Measurements from ENCODE around the gene APOLD1. TPM values are rescaled to one million over a fixed set of nuclear protein-coding genes. Genes with fewer than 3 reads are reported as not detected.
"Not testable (repeated sequence)": the region's sequence is repeated elsewhere in the genome, so short reads cannot be mapped to it uniquely, and the experiment has no call there.

Gene APOLD1
- total RNA-seq, 1 experiment from 2014 or later: 12.7 TPM

- peak; percentile 87 for DNase-seq (ENCODE audit: low read depth)
These were observed 1.5 kb downstream of the APOLD1 start for GRCh38 chr12:12786706-12787601.

- DNase-seq (ENCODE audit: low read depth): no peak
These were observed 2.7 kb downstream of the APOLD1 start for GRCh38 chr12:12788131-12788530.

- peak; percentile 78 for DNase-seq (ENCODE audit: low read depth)
These were observed 3.4 kb downstream of the APOLD1 start for GRCh38 chr12:12788675-12789368.

- DNase-seq (ENCODE audit: low read depth): no peak
These were observed 5.5 kb downstream of the APOLD1 start for GRCh38 chr12:12790956-12791355.

- peak; percentile 76 for DNase-seq (ENCODE audit: low read depth)
These were observed 6.4 kb downstream of the APOLD1 start for GRCh38 chr12:12791756-12792369.

- no peak for DNase-seq (ENCODE audit: low read depth)
These were observed 7.0 kb downstream of the APOLD1 start for GRCh38 chr12:12792421-12792820.

- no peak for DNase-seq (ENCODE audit: low read depth)
These were observed 9.2 kb downstream of the APOLD1 start for GRCh38 chr12:12794686-12795085.

GRCh38 chr12:12796171-12796570 lies 10.7 kb downstream of the APOLD1 start:
- no peak for DNase-seq (ENCODE audit: low read depth)

- DNase-seq (ENCODE audit: low read depth): no peak
These were observed 11.7 kb downstream of the APOLD1 start for GRCh38 chr12:12796928-12797793.

- no peak for DNase-seq (ENCODE audit: low read depth)
These were observed 12.3 kb downstream of the APOLD1 start for GRCh38 chr12:12797794-12798152.

GRCh38 chr12:12798480-12798879 lies 13.0 kb downstream of the APOLD1 start:
- DNase-seq (ENCODE audit: low read depth): no peak

GRCh38 chr12:12799163-12799920 lies 13.9 kb downstream of the APOLD1 start:
- DNase-seq (ENCODE audit: low read depth): no peak

- no peak for DNase-seq (ENCODE audit: low read depth)
These were observed 15.1 kb downstream of the APOLD1 start for GRCh38 chr12:12800406-12801180.

- not testable (repeated sequence) for DNase-seq (ENCODE audit: low read depth)
These were observed 16.2 kb downstream of the APOLD1 start for GRCh38 chr12:12801656-12802055.

- DNase-seq (ENCODE audit: low read depth): peak; percentile 87
These were observed 17.7 kb downstream of the APOLD1 start for GRCh38 chr12:12803186-12803585.

- DNase-seq (ENCODE audit: low read depth): no peak
These were observed 18.6 kb downstream of the APOLD1 start for GRCh38 chr12:12804011-12804410.

- peak; percentile 73 for DNase-seq (ENCODE audit: low read depth)
These were observed 19.0 kb downstream of the APOLD1 start for GRCh38 chr12:12804432-12804886.

- DNase-seq (ENCODE audit: low read depth): no peak
These were observed 21.5 kb downstream of the APOLD1 start for GRCh38 chr12:12806784-12807516.

GRCh38 chr12:12807517-12807903 lies 22.1 kb downstream of the APOLD1 start:
- not testable (repeated sequence) for DNase-seq (ENCODE audit: low read depth)
